Activated B cell treated with CpG ODN at 0.5 μM for 24 hours (primary cell): Measurements from ENCODE around the gene TEX44. TPM values are rescaled to one million over a fixed set of nuclear protein-coding genes. Genes with fewer than 3 reads are reported as not detected.

Experiments
- ATAC-seq: fragments of 200-7000 bp; cut with Tn5 transposase; one replicate; pipeline ENCODE4 v1.10.0; 2021; ENCODE audit warnings: low read depth, mild to moderate bottlenecking, moderate library complexity
- CTCF ChIA-PET: fragments of 350-600 bp; sonication (Branson Sonifier 250); formaldehyde crosslinking; loops from one replicate; lab custom pipeline; 2021; ENCODE audit warnings: antibody characterized with exemption; lab: Charles Lee
- POLR2A ChIA-PET: fragments of 350-600 bp; sonication (Branson Sonifier 250); formaldehyde crosslinking; loops from one replicate; lab custom pipeline; 2021; ENCODE audit warnings: antibody characterized with exemption; lab: Charles Lee
- DNase-seq: peaks from one replicate; pipeline ENCODE4 v3.0.0; 2022
- H3K27ac Mint-ChIP-seq: one replicate; pipeline ENCODE4 v1.8.0; 2020; ENCODE audit warnings: mixed read lengths
- H3K27me3 Mint-ChIP-seq: one replicate; pipeline ENCODE4 v1.8.0; 2021; ENCODE audit warnings: mixed read lengths
- H3K36me3 Mint-ChIP-seq: one replicate; pipeline ENCODE4 v1.8.0; 2021; ENCODE audit warnings: low read depth, mixed read lengths
- H3K4me1 Mint-ChIP-seq: one replicate; pipeline ENCODE4 v1.8.0; 2021; ENCODE audit warnings: mixed read lengths
- H3K4me3 Mint-ChIP-seq: one replicate; pipeline ENCODE4 v1.8.0; 2020; ENCODE audit warnings: mild to moderate bottlenecking, mixed read lengths
- H3K9me3 Mint-ChIP-seq: one replicate; pipeline ENCODE4 v1.8.0; 2020; ENCODE audit warnings: mixed read lengths
- intact Hi-C: fragments of 100-400 bp; cut with micrococcal nuclease; formaldehyde crosslinking; loops from one replicate; pipeline ENCODE4 v1.15.1; 2024
- total RNA-seq: library from RNA; stranded (reverse); gene quantifications from 2 replicates; pipeline ENCODE4 v1.2.3, GENCODE V29; 2022
- TF ChIP-seq, protein P1 (sequence below): fragments of 200-600 bp; IDR thresholded peaks from one replicate; pipeline ENCODE4 v1.8.0; 2022; ENCODE audit warnings: antibody characterized with exemption, mild to moderate bottlenecking

The TEX44 gene
- total RNA-seq, 1 donor from 2014 or later = not detected

GRCh38 chr2:231548752-231549151 is 43.9 kb upstream of the TEX44 start:
- intact Hi-C loops = no loop called here
- ChIA-PET CTCF (no interaction called here), POLR2A (no interaction called here)
- Mint-ChIP-seq H3K9me3 (peaks cover 7% of the 10 kb centered on the region), H3K4me1 (peaks cover 34% of the 10 kb centered on the region), H3K36me3 (peaks cover 4% of the 10 kb centered on the region), H3K27me3 (no peaks in the 10 kb centered on the region), H3K4me3 (no peak overlapping the region), H3K27ac (no peak overlapping the region)
- ATAC-seq (no peak), DNase-seq (no peak)
- TF ChIP-seq, protein P1, sequence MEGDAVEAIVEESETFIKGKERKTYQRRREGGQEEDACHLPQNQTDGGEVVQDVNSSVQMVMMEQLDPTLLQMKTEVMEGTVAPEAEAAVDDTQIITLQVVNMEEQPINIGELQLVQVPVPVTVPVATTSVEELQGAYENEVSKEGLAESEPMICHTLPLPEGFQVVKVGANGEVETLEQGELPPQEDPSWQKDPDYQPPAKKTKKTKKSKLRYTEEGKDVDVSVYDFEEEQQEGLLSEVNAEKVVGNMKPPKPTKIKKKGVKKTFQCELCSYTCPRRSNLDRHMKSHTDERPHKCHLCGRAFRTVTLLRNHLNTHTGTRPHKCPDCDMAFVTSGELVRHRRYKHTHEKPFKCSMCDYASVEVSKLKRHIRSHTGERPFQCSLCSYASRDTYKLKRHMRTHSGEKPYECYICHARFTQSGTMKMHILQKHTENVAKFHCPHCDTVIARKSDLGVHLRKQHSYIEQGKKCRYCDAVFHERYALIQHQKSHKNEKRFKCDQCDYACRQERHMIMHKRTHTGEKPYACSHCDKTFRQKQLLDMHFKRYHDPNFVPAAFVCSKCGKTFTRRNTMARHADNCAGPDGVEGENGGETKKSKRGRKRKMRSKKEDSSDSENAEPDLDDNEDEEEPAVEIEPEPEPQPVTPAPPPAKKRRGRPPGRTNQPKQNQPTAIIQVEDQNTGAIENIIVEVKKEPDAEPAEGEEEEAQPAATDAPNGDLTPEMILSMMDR = no peak

DNA sequence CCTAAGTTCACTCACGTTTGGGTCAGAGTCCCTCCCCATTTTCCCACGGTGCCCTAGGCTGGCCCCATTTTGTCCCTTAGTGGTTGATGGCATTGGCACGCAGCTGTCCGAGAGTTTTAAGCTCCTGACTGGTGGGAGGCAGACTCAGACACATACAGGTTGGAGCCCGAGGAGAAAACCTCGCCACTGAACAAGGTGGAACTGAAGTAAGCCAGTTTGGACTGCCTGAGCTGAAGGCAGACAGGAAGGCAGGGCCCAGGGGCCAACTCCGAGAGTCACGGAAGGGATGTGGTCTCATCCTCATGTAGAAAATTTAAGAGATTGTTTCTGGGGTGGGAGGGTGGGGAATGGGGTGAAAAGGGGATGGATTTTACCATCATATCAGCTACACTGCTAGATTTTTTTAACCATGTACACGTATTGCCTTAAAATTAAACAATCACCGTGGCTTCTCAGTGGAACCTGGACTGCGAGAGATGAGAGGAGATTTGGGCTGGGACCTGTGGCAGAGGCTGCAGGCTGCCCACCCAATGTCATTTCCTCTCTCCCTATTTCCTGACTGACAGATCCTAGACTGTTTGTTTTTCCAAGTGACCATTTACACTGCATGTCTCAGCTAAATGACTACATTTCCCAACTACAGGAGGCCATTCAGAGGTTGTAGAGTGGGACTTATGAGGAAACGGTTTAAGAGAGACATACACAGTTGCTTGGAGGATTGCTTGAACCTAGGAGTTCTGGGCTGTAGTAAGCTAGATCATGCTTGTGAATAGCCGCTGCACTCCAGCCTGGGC is 43.0 kb upstream of the TEX44 start:
- Mint-ChIP-seq H3K4me3 (no peak overlapping the region), H3K27ac (no peak overlapping the region), H3K4me1 (peaks cover 43% of the 10 kb centered on the region), H3K36me3 (peaks cover 4% of the 10 kb centered on the region), H3K27me3 (no peaks in the 10 kb centered on the region), H3K9me3 (peaks cover 7% of the 10 kb centered on the region)
- TF ChIP-seq, protein P1 = no peak
- intact Hi-C loops = no loop called here
- ATAC-seq = no peak
- DNase-seq = no peak
- CTCF ChIA-PET = no interaction called here
- POLR2A ChIA-PET = no interaction called here

- H3K4me3 Mint-ChIP-seq = no peak overlapping the region
- TF ChIP-seq, protein P1 = no peak
- POLR2A ChIA-PET = no interaction called here
- DNase-seq = no peak
- peaks cover 7% of the 10 kb centered on the region for H3K9me3 Mint-ChIP-seq
- H3K27ac Mint-ChIP-seq = no peak overlapping the region
- intact Hi-C loops = no loop called here
- H3K36me3 Mint-ChIP-seq = peaks cover 4% of the 10 kb centered on the region
- peaks cover 33% of the 10 kb centered on the region for H3K4me1 Mint-ChIP-seq
- no peak for ATAC-seq
- H3K27me3 Mint-ChIP-seq = no peaks in the 10 kb centered on the region
- CTCF ChIA-PET = interaction anchor here (0.7 to 1.4 kb wide), 4 partner anchors 19 to 67 kb away, joined by 3 to 4 read pairs (median 4); no protein-coding TSS in a partner anchor
Measured at GRCh38 chr2:231552752-231553151, 39.9 kb upstream of the TEX44 start.

DNA sequence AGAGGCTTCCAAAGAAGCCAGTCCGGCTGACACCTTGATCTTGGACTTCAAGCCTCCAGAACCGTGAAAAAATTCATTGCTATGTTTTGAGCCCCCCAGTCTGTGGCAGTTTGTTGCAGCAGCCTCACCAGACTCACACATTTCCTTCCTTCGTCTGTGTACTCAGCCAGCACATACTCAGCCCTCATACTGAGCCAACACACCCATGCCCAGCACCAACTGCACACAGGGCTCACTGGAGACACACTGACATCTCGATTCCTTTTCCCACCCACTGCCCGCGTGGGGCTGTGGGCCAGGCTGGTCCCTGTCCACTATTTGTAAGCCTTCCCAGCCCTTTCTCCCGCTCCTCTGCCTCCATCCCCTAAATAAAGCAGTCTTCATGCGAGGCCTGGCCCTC is 38.3 kb upstream of the TEX44 start:
- Mint-ChIP-seq H3K27ac (peak overlapping the region; percentile 76), H3K4me1 (peaks cover 22% of the 10 kb centered on the region), H3K36me3 (peaks cover 4% of the 10 kb centered on the region), H3K9me3 (peaks cover 7% of the 10 kb centered on the region), H3K4me3 (peak overlapping the region; percentile 72), H3K27me3 (peaks cover 2% of the 10 kb centered on the region)
- ChIA-PET POLR2A (interaction anchor here (0.6 to 1.0 kb wide), 3 partner anchors 47 to 90 kb away, joined by 3 to 6 read pairs (median 3); partner anchors contain the start of gene NCL), CTCF (interaction anchor here (2.3 to 5.3 kb wide), 2 partner anchors 37 to 72 kb away, joined by 11 to 37 read pairs; no protein-coding TSS in a partner anchor)
- DNase-seq (no peak), ATAC-seq (peak; percentile 32)
- intact Hi-C loops = no loop called here
- TF ChIP-seq, protein P1 = no peak
